GM18511 (cell line): ENCODE data around the gene MSL3B.
"Not testable (repeated sequence)": the region's sequence is repeated elsewhere in the genome, so short reads cannot be mapped to it uniquely, and the experiment has no call there.

ENCODE experiments used
- ATAC-seq: cut with Tn5 transposase; IDR thresholded peaks from one replicate; pipeline ENCODE4 v1.9.1; 2021; ENCODE audit warnings: mild to moderate bottlenecking, moderate library complexity; ENCODE audit not compliant: unreplicated experiment

MSL3B gene

GRCh38 chr2:233867993-233868532 lies at the start of gene MSL3B:
TSS of gene MSL3B (minus strand) at chr2:233868386.
- peak; percentile 80 for ATAC-seq

DNA sequence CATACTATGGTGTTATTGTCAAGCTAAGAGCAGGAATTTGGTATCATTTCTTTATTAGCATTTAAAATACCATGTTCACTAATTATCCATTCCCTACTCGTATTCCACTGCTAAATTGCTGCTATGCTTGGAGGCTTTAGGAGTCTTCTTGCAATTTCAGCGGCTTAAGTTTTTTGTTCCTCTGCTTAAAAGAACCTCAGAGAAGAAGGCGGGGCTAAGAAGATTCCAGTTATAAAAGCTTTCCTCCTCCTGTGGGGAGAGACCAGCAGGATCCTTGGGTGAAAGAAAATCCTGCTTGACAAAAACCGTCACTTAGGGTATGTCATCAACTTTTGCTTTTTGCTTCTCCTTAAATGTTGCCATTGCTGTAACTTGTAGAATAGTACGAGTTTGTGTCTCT lies 48.9 kb upstream of the MSL3B start, which contains the start of gene TRPM8:
TRPM8 (plus strand) TSS at position 258 of the 400 bp plus-strand sequence. CDS start 9,165 bp downstream, outside the sequence.
- ATAC-seq = no peak

GRCh38 chr2:233915128-233915527 lies 46.9 kb upstream of the MSL3B start:
- no peak for ATAC-seq

DNA sequence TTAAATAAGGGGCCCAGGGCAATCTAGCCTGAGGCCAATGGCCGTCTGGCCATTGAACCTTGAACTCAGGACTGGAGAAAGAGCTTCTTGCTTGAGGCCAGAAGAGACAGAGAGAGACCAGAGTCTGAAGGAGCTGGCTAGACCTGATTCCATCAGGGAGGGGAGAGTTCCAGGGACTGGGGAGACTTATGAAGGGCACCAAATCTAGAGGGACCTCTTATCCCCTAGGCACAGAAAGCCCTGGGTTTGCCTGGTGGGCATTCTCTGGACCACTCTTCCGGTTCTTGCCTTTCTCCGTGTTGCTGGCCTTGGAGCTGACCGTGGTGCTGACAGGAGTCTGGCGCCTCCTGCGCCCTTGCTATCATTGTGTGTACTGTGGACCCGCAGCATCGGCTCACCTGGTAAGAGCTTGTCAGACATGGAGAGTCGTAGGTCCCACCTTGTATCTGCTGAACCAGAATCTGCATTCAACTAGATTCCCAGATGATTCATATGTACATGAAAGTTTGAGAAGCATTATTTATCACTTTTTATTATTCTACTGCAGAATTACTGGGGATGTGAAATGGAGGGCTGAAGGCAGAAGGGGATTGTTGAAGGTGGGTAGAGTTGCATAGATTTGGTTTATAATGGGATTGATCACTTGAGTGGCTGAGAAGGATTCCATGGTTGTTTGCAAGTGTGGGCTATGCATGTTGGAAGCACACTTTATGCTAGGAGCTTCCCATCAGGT lies 44.7 kb upstream of the MSL3B start:
- ATAC-seq = no peak

DNA sequence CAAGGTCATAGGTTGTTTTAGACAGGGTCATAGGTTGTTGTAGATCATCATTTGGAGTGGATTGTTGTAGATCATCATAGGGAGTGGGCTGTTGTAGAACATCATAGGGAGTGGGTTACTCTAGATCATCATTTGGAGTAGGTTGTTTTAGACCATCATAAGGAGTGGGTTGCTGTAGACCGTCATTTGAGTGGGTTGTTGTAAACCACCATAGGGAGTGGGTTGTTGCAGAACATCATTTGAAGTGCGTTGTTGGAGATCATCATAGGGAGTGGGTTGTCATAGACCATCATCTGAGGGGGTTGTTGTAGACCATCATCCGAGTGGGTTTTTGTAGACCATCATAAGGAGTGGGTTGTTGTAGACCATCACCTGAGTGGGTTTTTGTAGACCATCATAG lies 39.4 kb upstream of the MSL3B start:
- ATAC-seq = no peak

- ATAC-seq = no peak
These were observed 37.8 kb upstream of the MSL3B start for GRCh38 chr2:233905945-233906344.

DNA sequence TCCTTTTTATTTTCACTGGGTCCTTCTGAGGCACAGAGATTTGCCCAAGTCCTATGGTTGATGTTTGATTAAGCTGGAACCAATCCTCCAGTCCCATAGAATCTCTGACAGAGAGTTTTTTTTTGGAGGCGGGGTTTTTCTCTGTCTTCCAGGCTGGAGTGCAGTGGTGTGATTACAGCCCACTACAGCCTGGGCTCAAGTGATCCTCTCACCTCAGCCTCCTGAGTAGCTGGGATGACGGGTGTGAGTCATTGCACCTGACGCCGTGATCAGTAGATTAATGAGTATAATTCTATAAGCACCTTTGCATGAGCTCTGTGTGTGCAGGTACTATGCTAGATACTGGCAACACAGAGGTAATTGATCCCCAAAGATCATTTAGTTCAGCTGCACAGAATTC lies 33.7 kb upstream of the MSL3B start:
- ATAC-seq = no peak

DNA sequence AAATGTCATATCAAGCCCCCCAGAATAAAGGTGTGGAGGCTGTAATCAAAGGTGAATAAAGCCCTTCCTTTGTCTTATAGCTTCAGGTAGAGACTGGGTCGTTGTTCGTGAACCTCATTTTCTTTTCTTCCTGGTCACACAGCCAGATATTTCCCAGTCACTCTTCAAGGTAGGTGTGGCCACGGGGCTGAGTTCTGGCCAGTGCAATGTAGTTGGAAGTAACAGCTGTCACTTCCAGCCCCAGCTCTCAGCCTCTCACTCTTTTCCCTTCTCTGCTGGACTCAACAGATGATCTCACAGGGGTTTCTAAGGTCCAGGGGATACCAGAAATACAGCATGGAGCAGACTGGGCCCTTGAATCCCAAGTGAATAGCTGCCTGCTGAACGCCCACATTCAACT lies 33.2 kb upstream of the MSL3B start:
- no peak for ATAC-seq

- ATAC-seq = not testable (repeated sequence)
These were observed 28.1 kb upstream of the MSL3B start for GRCh38 chr2:233896253-233896652.

GRCh38 chr2:233892793-233893192 lies 24.6 kb upstream of the MSL3B start:
- no peak for ATAC-seq

GRCh38 chr2:233882353-233882752 lies 14.2 kb upstream of the MSL3B start:
- ATAC-seq = no peak

- not testable (repeated sequence) for ATAC-seq
These were observed 3.9 kb upstream of the MSL3B start for GRCh38 chr2:233872125-233872524.

GRCh38 chr2:233871432-233871831 lies 3.2 kb upstream of the MSL3B start:
- no peak for ATAC-seq

GRCh38 chr2:233866479-233866878 lies 1.7 kb downstream of the MSL3B start:
- ATAC-seq = no peak

- no peak for ATAC-seq
These were observed 2.3 kb downstream of the MSL3B start for GRCh38 chr2:233865838-233866237.

DNA sequence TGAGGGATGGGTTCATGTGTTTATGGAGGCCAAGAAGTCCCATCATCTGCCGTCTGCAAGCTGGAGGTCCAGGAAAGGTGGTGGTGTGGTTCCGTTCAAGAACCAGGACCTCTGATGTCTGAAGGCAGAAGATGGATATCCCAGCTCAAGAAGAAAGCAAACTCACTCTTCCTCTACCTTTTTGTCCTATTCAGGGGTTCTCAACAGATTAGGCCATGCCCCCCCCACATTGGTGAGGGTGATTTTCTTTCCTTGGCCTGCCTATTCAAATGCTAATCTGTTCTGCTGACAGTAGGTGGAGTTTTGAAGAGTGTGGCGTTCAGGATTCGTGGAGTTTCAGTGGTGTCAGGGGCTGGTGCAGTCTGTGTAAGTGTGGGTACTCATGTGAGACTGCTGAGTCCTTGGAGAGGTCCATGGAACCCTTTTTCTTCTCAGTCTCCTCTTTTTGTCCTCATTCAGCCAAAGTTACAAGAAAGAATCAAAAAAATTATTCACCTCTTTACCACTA lies 5.9 kb downstream of the MSL3B start:
- no peak for ATAC-seq

DNA sequence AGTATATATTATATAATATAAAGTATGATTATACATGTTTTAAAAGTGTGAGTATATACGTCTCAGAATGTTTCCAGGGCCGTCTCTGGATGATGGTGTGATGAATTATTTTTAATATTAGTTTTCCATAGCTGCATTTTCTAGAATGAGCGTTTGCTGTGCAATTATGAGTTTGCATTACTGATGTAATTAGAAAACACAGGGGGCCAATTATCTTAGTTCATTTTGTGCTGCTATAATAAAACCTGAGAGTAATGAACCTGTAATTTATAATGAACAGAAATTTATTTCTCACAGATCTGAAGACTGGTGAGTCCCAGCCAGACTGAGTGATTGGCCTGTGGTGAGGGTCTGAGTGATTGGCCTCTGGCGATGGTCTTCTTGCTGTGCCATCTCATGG lies 9.9 kb downstream of the MSL3B start:
- no peak for ATAC-seq

GRCh38 chr2:233857511-233858141 lies 10.6 kb downstream of the MSL3B start:
- ATAC-seq = no peak

- ATAC-seq = no peak
These were observed 12.0 kb downstream of the MSL3B start for GRCh38 chr2:233856184-233856583.

DNA sequence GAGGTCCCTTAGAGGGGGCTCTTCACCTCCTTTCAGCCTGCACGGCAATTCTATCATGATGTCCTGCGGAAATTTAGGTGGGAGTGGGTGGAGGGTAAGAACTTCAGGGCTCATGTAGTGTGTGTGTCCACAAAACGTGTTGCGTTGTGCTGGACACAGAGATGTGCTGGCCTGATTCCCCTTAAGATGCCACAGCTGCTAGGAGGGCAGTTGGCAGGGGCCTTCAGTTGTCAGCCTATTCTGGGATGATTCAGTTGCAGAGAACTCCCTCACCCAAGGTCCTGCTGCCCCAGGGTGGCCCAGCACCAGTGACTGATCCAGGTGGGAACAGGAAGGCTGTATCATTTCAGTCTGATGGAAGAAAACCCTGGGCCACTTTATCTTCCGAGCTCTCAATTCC lies 12.8 kb downstream of the MSL3B start:
- ATAC-seq = no peak

GRCh38 chr2:233854241-233854981 lies 13.8 kb downstream of the MSL3B start, which contains the start of gene HJURP:
TSS of gene HJURP (minus strand) at chr2:233854535. CDS start at chr2:233854500, 35 bp downstream.
- peak; percentile 98 for ATAC-seq
